ENCODE results near the gene UROS.

The UROS gene

GRCh38 chr10:125815764-125816163 lies 7.3 kb downstream of the UROS start:
- no peak overlapping the region for H3K4me3 ChIP-seq (ENCODE audit: low read depth, low read length)
- no peak for TF ChIP-seq CTCF (IDR thresholded peaks at IDR 0.05; ENCODE audit: low read depth, low read length)

GRCh38 chr10:125812128-125812750 lies 10.8 kb downstream of the UROS start:
- TF ChIP-seq CTCF (IDR thresholded peaks at IDR 0.05; ENCODE audit: low read depth, low read length), result no peak

GRCh38 chr10:125811251-125811650 lies 11.8 kb downstream of the UROS start:
- TF ChIP-seq CTCF (IDR thresholded peaks at IDR 0.05; ENCODE audit: low read depth, low read length), result no peak
- H3K4me3 ChIP-seq (ENCODE audit: low read depth, low read length), result no peak overlapping the region

More at GRCh38 chr10:125812128-125812750, 10.8 kb downstream of the UROS start:
- no peak overlapping the region for H3K4me3 ChIP-seq (ENCODE audit: low read depth, low read length)

GRCh38 chr10:125808047-125808446 lies 15.0 kb downstream of the UROS start:
- TF ChIP-seq CTCF (IDR thresholded peaks at IDR 0.05; ENCODE audit: low read depth, low read length), result no peak
- no peak overlapping the region for H3K4me3 ChIP-seq (ENCODE audit: low read depth, low read length)

- H3K4me3 ChIP-seq (ENCODE audit: low read depth, low read length), result no peak overlapping the region
- TF ChIP-seq CTCF (IDR thresholded peaks at IDR 0.05; ENCODE audit: low read depth, low read length), result no peak
Observed at GRCh38 chr10:125802739-125803138, 20.3 kb downstream of the UROS start.

- TF ChIP-seq CTCF (IDR thresholded peaks at IDR 0.05; ENCODE audit: low read depth, low read length), result no peak
- H3K4me3 ChIP-seq (ENCODE audit: low read depth, low read length), result no peak overlapping the region
Observed at GRCh38 chr10:125802131-125802530, 20.9 kb downstream of the UROS start.

GRCh38 chr10:125801574-125801973 lies 21.5 kb downstream of the UROS start:
- H3K4me3 ChIP-seq (ENCODE audit: low read depth, low read length), result no peak overlapping the region
- TF ChIP-seq CTCF (IDR thresholded peaks at IDR 0.05; ENCODE audit: low read depth, low read length), result no peak

All from WI38 (cell line).